Measurements from ENCODE around the gene EFNB1. TPM values are rescaled to one million over a fixed set of nuclear protein-coding genes. Genes with fewer than 3 reads are reported as not detected.
"Not testable (repeated sequence)": the region's sequence is repeated elsewhere in the genome, so short reads cannot be mapped to it uniquely, and the experiment has no call there.

The EFNB1 gene
- total and polyA plus RNA-seq, 2 of the 4 experiments (the other 2 are of a cell fraction), result 17.9 to 26.8 TPM

DNA sequence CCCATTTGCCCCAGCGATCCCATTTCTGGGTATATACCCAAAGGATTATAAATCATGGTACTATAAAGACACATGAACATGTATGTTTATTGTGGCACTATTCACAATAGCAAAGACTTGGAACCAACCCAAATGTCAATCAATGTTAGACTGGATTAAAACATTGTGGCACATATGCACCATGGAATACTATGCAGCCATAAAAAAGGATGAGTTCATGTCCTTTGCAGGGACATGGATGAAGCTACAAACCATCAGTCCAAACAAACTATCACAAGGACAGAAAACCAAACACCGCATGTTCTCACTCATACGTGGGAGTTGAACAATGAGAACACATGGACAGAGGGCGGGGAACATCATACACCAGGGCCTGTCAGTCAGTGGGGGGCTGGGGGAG is 47.5 kb upstream of the EFNB1 start:
- dilution Hi-C loops (cut with HindIII; ENCODE audit: low sequenced_read_pairs, unreplicated experiment); H2BK20ac ChIP-seq (ENCODE audit: low read depth, low read length); H2AK5ac ChIP-seq (ENCODE audit: low read depth, low read length); H2AK9ac ChIP-seq (replicated peaks; ENCODE audit: low read depth, low read length, poor library complexity); H3K4me3 ChIP-seq (ENCODE audit: insufficient read depth, low read depth, low read length); H4K20me1 ChIP-seq (ENCODE audit: insufficient read depth, low read length); H2BK15ac ChIP-seq (ENCODE audit: low read depth, low read length); H2BK5ac ChIP-seq (ENCODE audit: low read depth, low read length, poor library complexity, severe bottlenecking); H3K56ac ChIP-seq (ENCODE audit: extremely low read depth, insufficient read depth, low read length); H3K23ac ChIP-seq (ENCODE audit: low read depth, low read length); H3K18ac ChIP-seq (ENCODE audit: low read depth, low read length); in situ Hi-C loops (cut with MboI; ENCODE audit: low sequenced_read_pairs); BruUV-seq (replicated peaks); H2BK120ac ChIP-seq (ENCODE audit: low read depth, low read length); H4K91ac ChIP-seq (ENCODE audit: insufficient read depth, low read depth, low read length); H3K27ac ChIP-seq (ENCODE audit: insufficient read depth, low read length); H3K4me2 ChIP-seq (ENCODE audit: low read depth, low read length); CTCF ChIA-PET; H4K8ac ChIP-seq (ENCODE audit: low read depth in 2 of 2, low read length in 2 of 2); H3K27me3 ChIP-seq (ENCODE audit: control insufficient read depth, insufficient read depth, low read length); H3K14ac ChIP-seq (replicated peaks; ENCODE audit: low read depth, low read length); POLR2A ChIA-PET (ENCODE audit: unreplicated experiment); intact Hi-C loops (cut with micrococcal nuclease); H3K9me3 ChIP-seq (ENCODE audit: control insufficient read depth, insufficient read depth, low read length); H3K4me1 ChIP-seq (ENCODE audit: control insufficient read depth, insufficient read depth, low read length); H2AFZ ChIP-seq (replicated peaks; ENCODE audit: low read length, poor library complexity); H3K4ac ChIP-seq (ENCODE audit: low read depth, low read length); H3K9ac ChIP-seq (ENCODE audit: low read depth, low read length); ATAC-seq (ENCODE audit: low read depth); H3K9me1 ChIP-seq (ENCODE audit: insufficient read depth, low read length); DNase-seq; H3K79me1 ChIP-seq (ENCODE audit: low read depth in 1 of 2, low read length in 2 of 2); H3K36me3 ChIP-seq (ENCODE audit: control insufficient read depth, insufficient read depth, low read length); H4K5ac ChIP-seq (ENCODE audit: low read depth, low read length): not testable (repeated sequence)
- whole genome bisulfite sequencing, 2 experiments (ENCODE audit: extremely low coverage in 2 of 2, insufficient read length in 1 of 2), result no CpG with 5 or more reads among the region's 4 CpGs
